Retinal pigment epithelial cell (primary cell): Measurements from ENCODE around the gene ZFP57.

Source experiments
- DNase-seq: peaks from one replicate; pipeline ENCODE4 v3.0.0-alpha.2; 2010; ENCODE audit warnings: low read depth
- H3K4me3 ChIP-seq: 2 replicates; pipeline ENCODE4 v1.5.1; 2011; ENCODE audit warnings: mild to moderate bottlenecking, low read length, control low read depth, moderate library complexity
- CTCF ChIP-seq: conservative IDR thresholded peaks from 2 replicates; pipeline ENCODE4 v1.5.1; 2011; ENCODE audit warnings: low read depth, low read length, control low read depth, inconsistent platforms

Gene ZFP57

DNA sequence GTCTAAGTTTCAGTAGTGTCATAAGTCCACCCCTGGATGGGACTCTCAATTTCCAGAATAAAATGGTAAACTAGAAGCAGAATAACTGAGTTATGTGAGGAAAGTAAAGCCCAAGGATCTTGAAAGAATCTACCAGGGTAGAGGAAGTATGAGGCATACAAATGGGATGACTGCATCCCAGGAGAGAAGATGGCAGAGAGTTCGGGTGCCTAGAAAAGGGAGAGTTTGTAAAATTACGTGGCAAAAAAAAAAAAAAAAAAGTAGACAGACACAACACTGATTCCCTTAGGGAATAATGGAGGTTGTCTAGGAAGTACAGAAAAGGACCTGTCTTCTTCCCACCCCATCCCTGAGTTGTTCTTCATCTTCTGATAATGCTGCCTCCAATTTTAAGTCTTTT lies 51.4 kb downstream of the ZFP57 start:
- no peak for DNase-seq
- no peak for TF ChIP-seq CTCF
- H3K4me3 ChIP-seq = no peak overlapping the region

DNA sequence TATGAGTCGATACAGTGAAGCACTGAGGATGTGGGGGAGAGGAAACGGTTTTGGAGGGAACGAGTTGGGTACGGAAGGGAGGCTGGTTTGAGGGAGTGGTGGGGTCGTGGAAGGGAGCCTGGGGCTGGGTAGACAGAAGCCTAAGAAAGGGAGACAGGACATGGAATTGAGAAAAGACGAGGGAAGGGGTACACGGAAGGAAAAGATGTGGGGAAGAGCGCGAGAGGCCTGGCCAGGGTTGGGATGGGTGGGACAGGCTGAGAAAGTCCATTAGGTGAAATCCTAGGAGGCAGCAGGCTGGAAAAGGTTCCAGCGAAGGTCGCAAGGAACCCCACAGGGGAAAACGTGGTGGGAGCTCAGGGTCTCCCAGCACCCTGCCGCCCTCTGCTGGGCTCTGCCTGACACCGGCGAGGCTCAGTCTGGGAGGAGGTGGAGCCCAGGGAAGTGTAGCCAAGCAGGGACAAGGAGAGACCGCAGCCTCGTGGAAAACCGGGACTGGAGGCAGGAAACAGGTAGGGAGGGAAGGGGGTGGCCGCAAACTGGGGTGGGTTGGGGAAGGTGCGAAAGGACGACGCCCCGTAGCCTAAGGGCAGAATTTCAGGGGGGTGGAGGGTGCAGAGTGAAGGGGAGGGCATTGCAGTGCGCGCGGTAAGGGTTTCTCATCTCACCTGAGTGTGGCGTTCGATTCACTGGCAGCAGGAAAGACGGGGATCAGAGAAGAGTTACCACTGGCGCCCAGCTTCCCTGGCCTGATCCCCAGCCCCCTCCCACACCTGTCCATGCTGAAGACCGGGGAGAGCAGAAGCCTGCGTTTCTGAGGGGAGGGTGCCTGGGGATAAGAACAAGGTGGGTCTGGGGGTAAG lies 52.3 kb downstream of the ZFP57 start:
- H3K4me3 ChIP-seq = peak overlapping the region; percentile 60
- TF ChIP-seq CTCF = peak; percentile 79
- DNase-seq = peak; percentile 43

DNA sequence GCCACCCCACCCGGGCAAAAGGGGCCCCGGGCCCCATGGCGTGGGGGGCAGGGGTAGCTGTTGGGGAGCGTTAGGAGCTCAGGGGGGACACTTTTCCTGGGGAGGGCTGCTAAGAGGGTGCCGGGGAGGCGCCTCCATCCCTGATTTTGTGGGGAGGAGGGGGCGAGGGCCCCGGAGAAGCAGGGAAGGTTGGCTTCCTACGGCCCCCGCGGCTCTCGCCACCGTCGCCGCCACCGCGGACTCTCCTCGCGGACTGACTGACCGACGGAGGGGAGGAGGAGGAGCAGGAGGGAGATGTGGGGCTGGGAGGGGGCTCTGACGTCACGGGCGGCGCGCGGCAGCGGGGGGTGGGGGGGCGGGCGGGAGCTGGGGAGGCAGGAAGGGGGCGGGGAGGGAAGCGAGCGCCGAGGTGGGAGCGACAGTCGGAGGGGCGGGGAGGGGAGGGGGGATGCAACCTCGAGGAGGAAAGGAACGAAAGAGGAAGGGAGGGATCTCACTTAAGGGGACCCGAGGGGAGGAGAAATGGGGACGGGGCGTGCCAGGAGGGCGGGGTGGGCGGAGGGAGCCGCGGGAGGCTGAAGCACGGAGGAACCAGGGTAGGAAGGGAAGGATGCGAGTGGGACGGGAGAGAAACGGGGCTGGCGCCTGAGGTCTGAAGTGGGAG lies 53.1 kb downstream of the ZFP57 start:
- H3K4me3 ChIP-seq = peak overlapping the region; percentile 60
- TF ChIP-seq CTCF = no peak
- no peak for DNase-seq

- H3K4me3 ChIP-seq = peak overlapping the region; percentile 60
These were observed 53.8 kb downstream of the ZFP57 start for GRCh38 chr6:29626948-29627754.

GRCh38 chr6:29625337-29625930 lies 55.5 kb downstream of the ZFP57 start:
- DNase-seq = no peak
- H3K4me3 ChIP-seq = no peak overlapping the region
- no peak for TF ChIP-seq CTCF

More at GRCh38 chr6:29626948-29627754, 53.8 kb downstream of the ZFP57 start:
- DNase-seq = no peak
- no peak for TF ChIP-seq CTCF

GRCh38 chr6:29624520-29624961 lies 56.4 kb downstream of the ZFP57 start:
- no peak overlapping the region for H3K4me3 ChIP-seq
- TF ChIP-seq CTCF = no peak
- DNase-seq = no peak
